Upper lobe of left lung (tissue), 4 donors: ENCODE results near the gene IL22RA2.

Experiments used
- CTCF ChIP-seq, 6 experiments: fragments of 450-650 bp in 4 of 6; fragments of 200-600 bp in 2 of 6; sonication (generic) in 2 of 6; IDR thresholded peaks; one replicate each; pipeline ENCODE4 v1.5.1; 2016 to 2019; ENCODE audit warnings: antibody characterized with exemption in 6 of 6
- EP300 ChIP-seq, 4 donors: sonication (generic); formaldehyde crosslinking; IDR thresholded peaks; one replicate each; pipeline ENCODE4 v1.5.1; 2017; ENCODE audit warnings: antibody characterized with exemption in 4 of 4, control low read depth in 2 of 4
- POLR2AphosphoS5 ChIP-seq, 2 donors: sonication (generic); formaldehyde crosslinking; IDR thresholded peaks; one replicate each; pipeline ENCODE4 v1.5.1; 2017; ENCODE audit warnings: antibody characterized with exemption in 2 of 2

- TF ChIP-seq POLR2AphosphoS5 (IDR thresholded peaks at IDR 0.05) (no peak), EP300 (IDR thresholded peaks at IDR 0.05) (no peak), CTCF (IDR thresholded peaks at IDR 0.05) (no peak)
These were observed 28.0 kb downstream of the IL22RA2 start for GRCh38 chr6:137145421-137145820.
